MM.1S (cell line): ENCODE measurements around the gene CCL5.
A peak's percentile ranks its signal among the peaks of the same experiment; 100 is the strongest.

ENCODE experiments used
- DNase-seq: peaks from one replicate; pipeline ENCODE4 v3.0.0-alpha.2; 2015
- H2AFZ ChIP-seq: fragments of 300-600 bp; sonication (generic); 2 replicates; pipeline ENCODE4 v1.6.0; 2016; ENCODE audit warnings: antibody characterized with exemption, low read length
- H3F3A ChIP-seq: fragments of 300-600 bp; sonication (generic); 2 replicates; pipeline ENCODE4 v1.6.1; 2016; ENCODE audit warnings: mild to moderate bottlenecking, antibody characterized with exemption, low read length, moderate library complexity, mixed read lengths; ENCODE audit not compliant: insufficient read depth
- H3K27ac ChIP-seq: fragments of 300-600 bp; sonication (generic); 2 replicates; pipeline ENCODE4 v1.5.1; 2016; ENCODE audit warnings: mild to moderate bottlenecking, low read length
- H3K27me3 ChIP-seq: fragments of 300-600 bp; sonication (generic); replicated peaks from 2 replicates; pipeline ENCODE4 v1.6.0; 2016; ENCODE audit warnings: low read length; ENCODE audit not compliant: insufficient read depth
- H3K36me3 ChIP-seq: fragments of 300-600 bp; sonication (generic); replicated peaks from 2 replicates; pipeline ENCODE4 v1.6.1; 2016; ENCODE audit warnings: mild to moderate bottlenecking, low read length, mixed read lengths; ENCODE audit not compliant: insufficient read depth
- H3K4me1 ChIP-seq: fragments of 300-600 bp; sonication (generic); 2 replicates; pipeline ENCODE4 v1.6.1; 2016; ENCODE audit warnings: low read length, mixed read lengths
- H3K4me2 ChIP-seq: fragments of 300-600 bp; sonication (generic); 2 replicates; pipeline ENCODE4 v1.6.0; 2016; ENCODE audit warnings: low read depth, low read length
- H3K4me3 ChIP-seq: fragments of 300-600 bp; sonication (generic); 2 replicates; pipeline ENCODE4 v1.5.1; 2016; ENCODE audit warnings: low read length, mixed read lengths
- H3K79me2 ChIP-seq: fragments of 300-600 bp; sonication (generic); 2 replicates; pipeline ENCODE4 v1.6.1; 2016; ENCODE audit warnings: mixed run types, low read length, mixed read lengths
- H3K9ac ChIP-seq: fragments of 300-600 bp; sonication (generic); 2 replicates; pipeline ENCODE4 v1.6.1; 2016; ENCODE audit warnings: low read length, mixed read lengths
- H3K9me2 ChIP-seq: fragments of 300-600 bp; sonication (generic); replicated peaks from 2 replicates; pipeline ENCODE4 v1.6.1; 2016; ENCODE audit warnings: mild to moderate bottlenecking, low read length, mixed read lengths; ENCODE audit not compliant: insufficient read depth
- H3K9me3 ChIP-seq: fragments of 300-600 bp; sonication (generic); replicated peaks from 2 replicates; pipeline ENCODE4 v1.6.1; 2016; ENCODE audit warnings: mild to moderate bottlenecking, low read length, mixed read lengths; ENCODE audit not compliant: insufficient read depth
- H4K20me1 ChIP-seq: fragments of 300-600 bp; sonication (generic); 2 replicates; pipeline ENCODE4 v1.6.1; 2016; ENCODE audit warnings: mild to moderate bottlenecking, low read length, moderate library complexity, mixed read lengths; ENCODE audit not compliant: insufficient read depth
- CTCF ChIP-seq: fragments of 300-600 bp; sonication (generic); IDR thresholded peaks from 2 replicates; pipeline ENCODE4 v1.5.1; 2016; ENCODE audit warnings: antibody characterized with exemption, low read length, mixed read lengths
- EZH2 ChIP-seq: fragments of 300-600 bp; sonication (generic); optimal IDR thresholded peaks from 2 replicates; pipeline ENCODE3; 2017; ENCODE audit warnings: low read depth, mild to moderate bottlenecking, antibody characterized with exemption, low read length, mixed read lengths
- EZH2phosphoT487 ChIP-seq: fragments of 300-600 bp; sonication (generic); IDR thresholded peaks from 2 replicates; pipeline ENCODE4 v1.6.1; 2018; ENCODE audit warnings: antibody characterized with exemption, low read length

The CCL5 gene

GRCh38 chr17:35875072-35875799 is 4.9 kb downstream of the CCL5 start:
- no peak for TF ChIP-seq EZH2
- no peak for TF ChIP-seq CTCF
- TF ChIP-seq EZH2phosphoT487, result no peak
- Histone ChIP-seq H3K9me2 (no peaks in the 10 kb centered on the region), H3K27ac (peak overlapping the region; percentile 25; the same call in 1 of the 2 replicates), H3K9me3 (no peaks in the 10 kb centered on the region), H3K4me1 (peaks cover 27% of the 10 kb centered on the region), H3K36me3 (no peaks in the 10 kb centered on the region), H3F3A (peaks cover 22% of the 10 kb centered on the region), H3K79me2 (no peaks in the 10 kb centered on the region), H3K27me3 (no peaks in the 10 kb centered on the region), H3K4me2 (peak overlapping the region; percentile 27), H4K20me1 (no peaks in the 10 kb centered on the region), H3K4me3 (no peak overlapping the region), H2AFZ (no peak overlapping the region), H3K9ac (no peak overlapping the region)
- peak; percentile 34 for DNase-seq

- no peak for DNase-seq
Observed at GRCh38 chr17:35872196-35872980, 7.8 kb downstream of the CCL5 start.

More at GRCh38 chr17:35872196-35872980, 7.8 kb downstream of the CCL5 start:
- TF ChIP-seq EZH2 (no peak), CTCF (no peak), EZH2phosphoT487 (no peak)
- peaks cover 14% of the 10 kb centered on the region; the same call in 1 of the 2 replicates for H3F3A ChIP-seq
- H3K36me3 ChIP-seq, result no peaks in the 10 kb centered on the region
- H3K79me2 ChIP-seq, result no peaks in the 10 kb centered on the region
- H2AFZ ChIP-seq, result no peak overlapping the region
- no peak overlapping the region for H3K4me2 ChIP-seq
- no peak overlapping the region for H3K4me3 ChIP-seq
- no peaks in the 10 kb centered on the region for H3K9me2 ChIP-seq
- H3K4me1 ChIP-seq, result peaks cover 20% of the 10 kb centered on the region
- H3K27ac ChIP-seq, result no peak overlapping the region
- H3K9me3 ChIP-seq, result no peaks in the 10 kb centered on the region
- H3K9ac ChIP-seq, result no peak overlapping the region
- H3K27me3 ChIP-seq, result no peaks in the 10 kb centered on the region
- H4K20me1 ChIP-seq, result no peaks in the 10 kb centered on the region
